Epithelial cell of proximal tubule (primary cell): ENCODE results near the gene RPRD1B. TPM values are rescaled to one million over a fixed set of nuclear protein-coding genes. Genes with fewer than 3 reads are reported as not detected.

ENCODE experiments used
- DNase-seq: peaks from one replicate; pipeline ENCODE4 v3.0.0-alpha.2; 2011; ENCODE audit warnings: low read depth
- H3K4me3 ChIP-seq: 2 replicates; pipeline ENCODE4 v1.5.1; 2011; ENCODE audit warnings: low read depth, mild to moderate bottlenecking, low read length
- total RNA-seq: library from RNA; depleted of rRNA; stranded (reverse); fragments of >200 nt; gene quantifications from 2 replicates; pipeline ENCODE4 v1.2.3, GENCODE V29; 2015
- TF ChIP-seq, protein P1 (sequence below): conservative IDR thresholded peaks from 2 replicates; pipeline ENCODE4 v1.5.1; 2012; ENCODE audit warnings: low read depth, mild to moderate bottlenecking, low read length

RPRD1B gene
- total RNA-seq, 1 donor from 2014 or later, result 19.9 TPM

DNA sequence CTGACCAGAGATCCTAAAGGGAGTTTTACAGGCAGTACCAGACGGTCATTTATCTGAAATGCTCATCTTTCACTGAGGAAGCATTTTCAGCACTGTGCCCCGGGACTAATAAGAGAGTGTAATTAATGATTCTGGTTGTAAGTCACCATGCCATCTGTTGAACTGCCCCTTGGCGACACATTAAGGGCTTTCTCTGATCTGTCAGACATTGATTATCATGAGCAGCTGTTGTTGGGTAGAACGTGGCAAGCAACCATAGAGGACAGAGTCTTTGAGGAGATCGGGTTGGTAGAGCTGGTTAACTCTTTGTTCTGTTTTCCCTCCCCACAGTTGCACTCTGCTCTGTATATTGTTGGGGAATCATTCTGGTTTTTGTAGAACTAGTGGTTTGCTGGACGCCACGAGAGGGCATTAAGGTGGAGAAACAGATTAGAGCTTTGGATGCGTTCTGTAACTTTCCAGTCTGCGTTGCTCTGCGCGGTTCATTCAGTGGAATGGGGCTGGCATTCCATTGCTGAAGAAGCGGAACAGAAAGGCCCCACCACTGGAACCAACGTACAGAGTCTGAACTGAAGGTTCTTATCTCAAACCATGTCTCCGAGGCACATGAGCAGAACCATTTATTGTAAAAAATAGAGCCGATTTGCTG, 34.3 kb downstream of the RPRD1B start:
- DNase-seq, result no peak
- TF ChIP-seq, protein P1, sequence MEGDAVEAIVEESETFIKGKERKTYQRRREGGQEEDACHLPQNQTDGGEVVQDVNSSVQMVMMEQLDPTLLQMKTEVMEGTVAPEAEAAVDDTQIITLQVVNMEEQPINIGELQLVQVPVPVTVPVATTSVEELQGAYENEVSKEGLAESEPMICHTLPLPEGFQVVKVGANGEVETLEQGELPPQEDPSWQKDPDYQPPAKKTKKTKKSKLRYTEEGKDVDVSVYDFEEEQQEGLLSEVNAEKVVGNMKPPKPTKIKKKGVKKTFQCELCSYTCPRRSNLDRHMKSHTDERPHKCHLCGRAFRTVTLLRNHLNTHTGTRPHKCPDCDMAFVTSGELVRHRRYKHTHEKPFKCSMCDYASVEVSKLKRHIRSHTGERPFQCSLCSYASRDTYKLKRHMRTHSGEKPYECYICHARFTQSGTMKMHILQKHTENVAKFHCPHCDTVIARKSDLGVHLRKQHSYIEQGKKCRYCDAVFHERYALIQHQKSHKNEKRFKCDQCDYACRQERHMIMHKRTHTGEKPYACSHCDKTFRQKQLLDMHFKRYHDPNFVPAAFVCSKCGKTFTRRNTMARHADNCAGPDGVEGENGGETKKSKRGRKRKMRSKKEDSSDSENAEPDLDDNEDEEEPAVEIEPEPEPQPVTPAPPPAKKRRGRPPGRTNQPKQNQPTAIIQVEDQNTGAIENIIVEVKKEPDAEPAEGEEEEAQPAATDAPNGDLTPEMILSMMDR, result no peak
- no peak overlapping the region for H3K4me3 ChIP-seq

DNA sequence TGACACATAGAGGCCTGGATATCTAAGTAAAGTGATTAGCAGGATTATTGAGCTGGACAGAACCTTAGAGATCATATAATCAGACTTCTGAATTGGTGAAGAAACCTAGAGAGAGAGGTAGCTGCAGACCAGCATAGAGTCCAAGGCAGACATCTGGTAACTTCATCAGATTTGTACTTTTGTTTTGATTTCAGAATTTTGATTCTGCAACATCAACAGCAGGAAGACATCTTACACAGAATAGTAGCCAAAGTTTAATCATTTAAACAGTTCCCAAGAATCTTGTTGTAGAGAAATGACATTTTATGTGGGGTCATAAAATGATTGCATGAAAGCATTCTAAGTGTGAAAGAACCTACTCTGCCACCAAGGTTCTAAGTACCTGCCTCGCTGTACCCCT, 39.4 kb downstream of the RPRD1B start:
- TF ChIP-seq, protein P1, result no peak
- DNase-seq, result no peak
- no peak overlapping the region for H3K4me3 ChIP-seq

DNA sequence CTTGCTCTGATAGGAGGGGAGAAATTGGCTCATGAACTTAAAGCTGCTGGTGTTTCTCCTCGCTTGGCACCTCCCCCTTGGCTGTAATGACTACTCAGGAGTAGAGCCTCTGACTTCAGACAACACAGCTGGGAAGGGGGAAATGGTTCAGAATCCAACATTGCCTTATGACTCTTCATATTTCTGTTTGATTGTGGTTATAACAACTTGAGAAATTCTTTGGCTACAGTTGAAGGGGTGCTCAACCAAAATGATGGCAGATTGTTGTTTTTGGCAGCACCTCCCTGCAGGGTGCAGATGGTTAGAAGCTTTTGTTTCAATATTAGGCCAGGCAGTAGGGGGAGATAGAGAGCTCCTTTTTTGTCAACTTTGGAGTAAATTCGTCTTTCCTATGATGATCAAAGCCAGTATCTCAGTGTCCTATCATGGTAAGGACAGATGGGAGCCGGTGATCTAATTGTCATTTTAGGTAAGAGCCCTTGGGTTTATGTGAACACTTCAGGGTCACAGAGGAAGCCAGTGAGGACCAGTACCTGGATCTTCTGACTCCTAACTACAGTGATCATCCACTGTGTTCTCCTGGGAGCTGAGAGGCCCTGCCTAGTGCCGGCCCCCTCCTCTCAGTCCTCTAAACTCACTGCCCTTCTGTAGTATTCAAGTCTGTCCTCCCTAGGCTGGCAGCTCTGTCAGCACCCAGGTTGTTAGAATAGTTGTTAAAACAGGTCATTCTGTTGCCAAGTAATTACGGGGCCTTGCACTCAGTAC, 39.9 kb downstream of the RPRD1B start:
- H3K4me3 ChIP-seq, result no peak overlapping the region
- DNase-seq, result no peak
- TF ChIP-seq, protein P1, result peak; percentile 83

GRCh38 chr20:38075161-38075998, 41.8 kb downstream of the RPRD1B start:
- TF ChIP-seq, protein P1, result no peak

GRCh38 chr20:38076548-38076947, 43.0 kb downstream of the RPRD1B start:
- DNase-seq, result no peak
- no peak overlapping the region for H3K4me3 ChIP-seq
- TF ChIP-seq, protein P1, result no peak

More at GRCh38 chr20:38075161-38075998, 41.8 kb downstream of the RPRD1B start:
- no peak for DNase-seq
- H3K4me3 ChIP-seq, result no peak overlapping the region

- no peak for DNase-seq
- H3K4me3 ChIP-seq, result no peak overlapping the region
- TF ChIP-seq, protein P1, result no peak
Observed at GRCh38 chr20:38078084-38078483, 44.5 kb downstream of the RPRD1B start.
